HG03571 (cell line): ENCODE data around the gene TFAP2A.

ENCODE experiments used
- ATAC-seq: cut with Tn5 transposase; IDR thresholded peaks from one replicate; pipeline ENCODE4 v1.9.1; 2021; ENCODE audit not compliant: unreplicated experiment

Gene TFAP2A

DNA sequence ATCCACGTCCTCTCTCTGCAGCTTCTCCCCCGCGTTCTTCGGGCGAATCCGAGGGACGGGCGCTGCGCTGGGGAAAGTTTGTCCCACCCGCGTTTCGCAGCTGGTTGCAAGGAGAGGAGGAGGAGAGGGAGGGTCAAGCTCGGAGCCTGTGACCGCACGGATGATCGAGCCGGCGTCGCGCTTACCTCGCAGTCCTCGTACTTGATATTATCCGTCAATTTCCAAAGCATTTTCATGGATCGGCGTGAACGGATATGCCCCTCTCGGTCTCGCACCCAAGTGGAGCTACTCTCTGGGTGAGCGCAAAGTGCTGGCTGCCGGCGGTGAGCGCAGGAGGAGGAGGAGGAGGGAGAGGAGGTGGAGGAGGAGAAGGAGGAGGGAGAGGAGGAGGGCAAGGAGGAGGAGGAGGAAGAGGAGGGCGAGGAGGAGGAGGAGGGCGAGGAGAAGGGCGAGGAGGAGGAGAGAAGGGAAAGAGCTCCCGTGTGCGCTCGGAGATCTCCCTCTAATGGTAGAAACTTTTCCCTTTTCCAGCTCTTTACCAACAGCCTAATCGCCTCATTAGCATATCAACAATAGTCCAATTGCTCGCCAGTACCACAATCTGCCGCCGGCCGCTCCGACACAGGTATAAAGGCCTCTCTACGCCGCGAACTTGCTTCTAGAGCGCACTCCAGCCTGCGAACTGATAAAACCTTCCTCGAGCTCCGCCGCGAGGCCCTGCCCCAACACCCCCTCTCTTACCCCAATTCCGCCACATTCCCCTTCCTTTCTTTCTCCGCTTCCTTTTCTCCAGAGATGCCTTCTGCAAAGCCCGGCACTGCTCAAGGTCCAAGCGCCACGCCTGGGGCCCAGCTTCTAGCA is at the start of gene TFAP2A:
Gene TFAP2A, minus strand, starts transcription at position 319 of the 861 bp plus-strand sequence. Its CDS starts 83 bp downstream, at position 236.
- ATAC-seq: no peak

DNA sequence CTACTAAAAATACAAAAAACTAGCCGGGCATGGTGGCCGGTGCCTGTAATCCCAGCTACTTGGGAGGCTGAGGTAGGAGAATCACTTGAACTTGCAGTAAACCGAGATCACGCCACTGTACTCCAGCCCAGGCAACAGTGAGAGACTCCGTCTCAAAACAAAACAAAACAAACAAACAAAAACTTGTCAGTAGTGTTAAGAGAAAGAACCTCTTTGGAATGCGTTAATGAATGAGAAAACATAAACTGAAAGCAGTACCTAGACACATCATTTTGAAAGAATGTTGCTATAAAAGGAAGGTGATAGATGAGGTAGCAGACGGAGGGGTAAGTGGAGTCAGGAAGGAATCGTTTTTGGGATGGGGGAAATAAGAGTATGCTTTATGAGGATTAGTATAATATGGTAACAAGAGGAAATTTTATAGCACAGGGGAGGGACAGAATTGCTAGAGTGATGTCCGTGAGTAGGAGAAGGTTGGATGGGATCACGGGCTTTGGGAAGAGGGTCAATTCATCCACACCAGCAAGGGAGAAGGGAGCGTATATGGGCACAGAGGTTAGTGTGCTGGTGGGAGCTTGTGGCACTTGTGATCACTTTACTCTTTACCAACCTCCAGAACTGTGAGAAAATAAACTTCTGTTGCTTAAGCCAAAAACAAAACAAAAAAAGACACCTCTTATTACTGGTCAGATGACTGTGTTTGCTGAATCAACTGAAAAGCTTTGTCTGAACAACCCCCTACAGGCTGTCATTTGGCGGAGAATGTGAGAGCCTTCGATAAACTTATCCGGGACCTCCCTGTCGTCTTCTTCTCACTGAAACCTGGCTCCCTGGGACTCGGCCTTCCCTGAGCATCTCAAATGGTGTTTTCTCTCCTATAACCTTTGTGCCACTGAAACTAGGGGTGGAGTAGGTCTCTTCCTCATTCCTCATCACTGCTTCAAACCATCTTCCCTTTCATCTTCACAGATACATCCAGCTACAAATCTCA is 48.9 kb upstream of the TFAP2A start:
- no peak for ATAC-seq

DNA sequence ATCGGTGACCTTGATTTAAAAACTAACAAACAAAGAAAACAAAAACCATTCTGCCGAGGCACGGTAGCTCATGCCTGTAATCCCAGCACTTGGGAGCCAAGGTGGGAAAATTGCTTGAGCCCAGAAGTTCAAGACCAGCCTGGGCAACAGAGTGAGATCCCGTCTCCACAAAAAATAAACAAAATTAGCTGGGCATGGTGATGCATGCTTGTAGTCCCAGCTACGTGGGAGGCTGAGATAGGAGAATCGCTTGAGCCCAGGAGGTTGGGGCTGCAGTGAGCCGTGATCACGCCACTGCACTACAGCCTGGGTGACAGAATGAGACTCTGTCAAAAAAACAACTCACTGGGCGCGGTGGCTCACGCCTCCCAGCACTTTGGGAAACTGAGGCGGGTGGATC is 48.2 kb upstream of the TFAP2A start:
- ATAC-seq: no peak

DNA sequence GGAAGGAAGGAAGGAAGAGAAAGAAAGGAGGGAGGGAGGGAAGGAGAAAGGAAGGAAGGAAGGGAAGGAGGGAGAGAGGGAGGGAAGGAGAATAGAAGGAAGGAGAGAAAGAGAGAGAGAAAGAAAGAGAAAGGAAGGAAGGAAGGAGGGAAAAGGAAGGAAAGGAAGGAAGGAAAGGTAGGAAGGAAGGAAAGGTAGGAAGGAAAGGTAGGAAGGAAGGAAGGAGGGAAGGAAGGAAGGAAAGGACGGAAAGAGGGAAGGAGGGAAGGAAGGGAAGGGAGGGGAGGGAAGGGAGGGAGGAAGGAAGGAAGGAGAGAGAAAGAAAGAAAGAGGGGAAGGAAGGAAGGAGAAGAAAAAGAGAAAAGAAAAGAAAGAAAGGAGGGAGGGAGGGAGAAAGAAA is 47.0 kb upstream of the TFAP2A start:
- no peak for ATAC-seq

GRCh38 chr6:10460096-10460495 is 45.2 kb upstream of the TFAP2A start:
- peak; percentile 92 for ATAC-seq

DNA sequence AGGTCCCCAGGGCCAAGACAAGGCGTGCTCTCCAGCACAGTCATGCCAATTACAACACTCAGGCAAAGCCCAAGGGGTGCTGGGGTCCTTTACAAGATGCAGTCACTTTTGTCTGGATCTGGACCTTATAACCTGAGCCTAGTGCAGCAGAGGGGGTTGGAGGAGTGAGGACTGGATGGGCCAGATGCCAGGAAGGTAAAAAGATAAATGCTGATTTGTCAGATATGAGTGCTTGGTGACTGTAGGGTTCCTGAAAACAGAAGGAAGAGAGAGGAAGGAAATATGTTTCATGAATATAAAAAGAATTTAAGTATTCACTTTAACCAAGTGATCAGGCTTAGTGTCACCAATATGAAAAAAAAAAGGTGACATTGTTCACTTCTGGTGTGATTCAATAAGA is 43.4 kb upstream of the TFAP2A start:
- ATAC-seq: no peak

DNA sequence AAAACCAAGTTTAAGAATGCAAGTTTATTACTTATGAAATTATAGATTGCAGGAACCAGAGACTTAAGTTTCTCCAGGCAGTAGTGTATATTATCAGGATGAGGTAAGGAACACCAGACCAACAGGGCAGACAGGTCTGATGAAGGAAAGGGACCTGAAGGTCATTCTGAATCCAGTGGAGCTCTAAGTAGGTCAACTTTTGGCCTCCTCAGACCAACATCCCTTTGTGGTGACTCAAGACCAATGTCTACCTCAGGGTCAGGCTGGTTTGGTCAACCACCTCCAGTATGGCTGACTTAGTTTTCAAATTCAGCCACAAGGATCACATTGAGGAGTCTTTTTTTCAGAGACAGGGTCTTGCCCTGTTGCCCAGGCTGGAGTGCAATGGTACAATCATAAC is 38.7 kb upstream of the TFAP2A start:
- ATAC-seq: no peak

DNA sequence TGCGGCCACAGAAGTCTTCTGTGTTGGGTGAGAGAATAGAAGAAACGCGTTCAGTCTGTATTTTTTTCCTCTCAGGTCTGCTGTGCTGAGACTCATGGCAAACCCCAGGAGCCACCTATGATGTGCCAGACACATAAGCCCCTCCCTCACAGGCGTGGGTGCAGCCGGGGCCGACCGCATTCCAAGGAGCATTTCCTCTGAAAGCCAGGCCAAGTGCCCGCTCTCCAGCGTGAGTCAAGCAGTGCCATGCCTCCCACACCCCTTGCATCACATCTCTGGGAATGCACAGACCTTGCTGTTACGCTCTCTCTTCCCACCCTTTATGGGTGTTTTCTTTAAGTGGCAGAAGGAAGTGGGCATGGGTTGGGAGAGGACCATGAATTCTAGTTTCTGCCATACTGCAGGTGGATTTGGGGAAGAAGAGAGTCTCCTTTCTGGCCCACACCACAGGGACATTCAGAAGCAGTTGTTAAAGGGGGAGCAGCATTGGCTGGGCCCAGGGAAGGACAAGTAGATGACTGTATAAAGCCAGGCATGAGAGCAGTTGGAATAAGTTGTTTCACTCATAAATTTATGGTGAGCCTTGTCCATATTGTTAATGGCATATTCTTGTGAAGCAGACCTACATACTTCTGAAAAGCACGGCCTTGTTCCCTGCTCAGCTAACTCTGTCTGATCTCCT is 37.1 kb upstream of the TFAP2A start:
- ATAC-seq: no peak

GRCh38 chr6:10451394-10451793 is 36.5 kb upstream of the TFAP2A start:
- no peak for ATAC-seq

DNA sequence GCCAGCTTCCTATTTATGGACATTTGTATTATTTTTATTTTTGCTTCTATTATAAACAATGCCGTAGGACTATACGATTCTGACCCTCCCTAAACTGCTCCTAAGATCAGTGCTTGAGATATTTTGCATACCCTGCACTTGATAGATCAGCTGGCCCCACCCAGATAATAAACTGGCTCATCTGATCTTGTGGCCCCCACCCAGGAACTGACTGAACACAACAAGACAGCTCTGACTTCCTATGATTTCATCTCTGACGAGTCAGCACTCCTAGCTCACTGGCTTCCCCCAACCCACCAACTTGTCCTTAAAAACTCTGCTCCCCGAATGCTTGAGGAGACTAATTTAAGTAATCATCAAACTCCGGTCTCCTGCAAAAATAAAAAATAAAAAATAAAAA is 34.9 kb upstream of the TFAP2A start:
- ATAC-seq: no peak

DNA sequence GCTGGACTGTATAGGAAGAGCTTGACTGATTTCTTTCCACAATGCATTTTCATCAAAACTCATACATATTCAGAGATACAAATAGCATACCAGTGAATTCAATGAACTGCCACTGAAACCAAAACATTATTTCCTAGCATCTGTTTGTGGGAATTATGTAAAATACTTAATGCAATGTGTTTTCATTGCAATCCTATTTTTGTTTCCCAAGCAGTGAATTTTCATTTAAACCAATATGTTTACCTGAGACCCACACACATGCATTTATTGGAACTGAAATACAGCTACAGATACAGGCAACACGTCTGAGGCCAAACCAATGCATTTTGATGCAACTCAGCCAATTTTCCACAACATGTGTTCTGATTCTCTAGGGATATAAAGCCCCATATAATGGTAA is 33.2 kb upstream of the TFAP2A start:
- ATAC-seq: no peak

DNA sequence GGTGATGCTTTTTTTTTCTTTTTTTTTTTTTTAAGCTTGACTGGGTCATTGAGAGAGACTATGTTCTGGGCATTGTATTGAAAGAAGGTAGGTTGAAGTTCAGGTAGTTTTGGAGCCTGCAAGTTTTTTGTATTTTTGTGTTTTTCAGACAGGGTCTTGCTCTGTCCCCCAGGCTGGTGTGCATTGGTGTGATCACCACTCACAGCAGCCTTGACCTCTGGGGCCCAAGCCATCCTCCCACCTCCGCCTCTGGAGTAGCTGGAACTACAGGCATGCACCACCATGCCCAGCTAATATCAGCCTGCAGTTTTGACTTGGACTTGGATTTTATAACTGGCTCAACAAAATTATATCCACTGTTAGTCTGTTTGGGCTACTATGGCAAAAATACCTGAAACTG is 31.7 kb upstream of the TFAP2A start:
- no peak for ATAC-seq

DNA sequence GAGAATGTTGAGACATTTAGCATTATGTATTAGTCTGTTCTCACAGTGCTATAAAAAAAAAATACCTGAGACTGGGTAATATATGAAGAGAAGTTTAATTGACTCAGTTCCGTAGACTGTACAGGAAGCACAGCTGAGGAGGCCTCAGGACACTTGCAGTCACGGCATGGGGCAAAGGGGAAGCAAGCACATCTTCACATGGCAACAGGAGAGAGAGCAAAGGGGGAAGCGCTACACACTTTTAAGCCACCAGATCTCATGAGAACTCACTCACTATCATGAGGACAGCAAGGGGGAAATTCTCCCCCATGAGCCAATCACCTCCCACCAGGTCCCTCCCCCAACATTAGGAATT is 26.8 kb upstream of the TFAP2A start:
- ATAC-seq: no peak

- no peak for ATAC-seq
Observed at GRCh38 chr6:10441004-10441654, 26.3 kb upstream of the TFAP2A start.

DNA sequence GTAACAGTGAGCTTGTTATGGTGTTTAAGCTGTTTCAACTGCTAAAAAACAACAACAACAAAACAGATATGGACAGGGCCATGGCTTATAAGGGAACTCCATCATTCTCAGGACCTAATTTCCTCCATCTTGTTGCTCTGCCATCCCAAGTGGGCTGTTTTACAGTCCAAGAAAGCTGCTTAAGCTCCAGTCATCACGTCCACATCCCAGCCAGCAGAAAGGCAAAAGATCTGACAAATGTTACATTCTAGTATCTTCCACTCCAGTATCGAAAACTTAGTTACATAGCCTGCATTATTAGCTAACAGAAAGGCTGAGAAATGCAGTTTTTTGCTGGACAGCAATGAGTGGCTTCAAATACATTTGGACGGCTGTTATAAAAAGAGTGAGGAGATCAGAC is 23.0 kb upstream of the TFAP2A start:
- no peak for ATAC-seq

GRCh38 chr6:10434235-10434634 is 19.4 kb upstream of the TFAP2A start:
- ATAC-seq: no peak

DNA sequence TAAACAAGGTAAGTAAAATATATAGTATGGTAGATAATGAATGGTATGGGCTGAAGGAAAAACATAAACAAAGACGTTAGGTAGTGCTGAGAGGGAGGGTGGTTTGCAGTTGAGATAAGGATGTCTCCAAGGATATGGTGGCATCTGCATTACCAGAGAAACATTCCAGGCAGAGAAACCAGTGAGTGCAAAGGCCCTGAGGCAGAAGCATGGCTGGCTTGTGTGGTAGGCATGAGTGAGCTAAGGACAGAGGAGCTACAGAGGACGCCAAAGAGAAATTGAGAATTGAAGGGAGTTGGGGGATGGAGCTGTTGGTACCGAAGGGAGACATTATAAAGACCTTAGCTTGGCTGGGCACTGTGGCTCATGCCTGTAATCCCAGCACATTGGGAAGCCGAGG is 18.4 kb upstream of the TFAP2A start:
- no peak for ATAC-seq

DNA sequence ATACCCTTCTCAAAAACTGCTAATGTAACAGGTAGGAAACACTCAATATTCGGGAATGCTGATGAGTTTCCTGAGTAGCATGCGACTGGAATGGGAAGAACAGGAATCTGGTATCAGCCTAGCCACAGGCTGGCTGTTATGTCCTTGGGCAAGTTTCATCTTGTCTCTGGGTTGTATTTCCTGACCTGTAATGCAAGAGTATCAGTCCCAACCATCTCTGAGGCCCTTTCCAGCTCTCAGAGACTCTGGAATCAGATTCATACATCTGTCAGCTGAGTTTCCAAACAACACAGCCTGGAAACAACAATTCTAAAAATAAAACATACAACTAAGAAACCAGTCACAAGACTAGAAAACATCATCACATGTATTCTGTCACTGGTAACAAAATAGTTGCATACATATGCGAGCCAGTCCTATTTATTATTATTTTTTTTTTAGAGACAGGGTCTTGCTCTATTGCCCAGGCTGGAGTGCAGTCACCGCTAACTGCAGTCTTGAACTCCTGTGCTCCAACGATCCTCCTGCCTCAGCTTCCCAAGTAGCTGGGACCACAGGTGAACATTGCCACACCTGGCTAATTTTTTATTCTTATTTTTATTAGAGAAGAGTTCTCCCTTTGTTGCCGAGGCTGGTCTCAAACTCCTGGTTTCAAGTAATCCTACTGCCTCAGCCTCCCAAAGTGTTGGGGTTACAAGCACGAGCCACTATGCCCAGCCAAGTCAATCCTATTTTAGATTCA is 16.7 kb upstream of the TFAP2A start:
- ATAC-seq: no peak

- peak; percentile 75 for ATAC-seq
Observed at GRCh38 chr6:10429638-10430427, 15.0 kb upstream of the TFAP2A start.
